GM21390 (cell line): ENCODE data around the gene INAVA.

Source experiments
- ATAC-seq: cut with Tn5 transposase; IDR thresholded peaks from one replicate; pipeline ENCODE4 v1.9.1; 2021; ENCODE audit not compliant: unreplicated experiment

INAVA gene

GRCh38 chr1:200894712-200895442 lies at the start of gene INAVA:
Gene INAVA (plus strand): TSS chr1:200894900. CDS start chr1:200898401, 3,501 bp downstream.
- no peak for ATAC-seq

- ATAC-seq, result no peak
These were observed 49.3 kb upstream of the INAVA start for GRCh38 chr1:200845360-200845759.

- ATAC-seq, result no peak
These were observed 48.3 kb upstream of the INAVA start for GRCh38 chr1:200846398-200846797.

- ATAC-seq, result no peak
These were observed 45.3 kb upstream of the INAVA start for GRCh38 chr1:200849430-200849829.

- ATAC-seq, result no peak
These were observed 44.1 kb upstream of the INAVA start for GRCh38 chr1:200850554-200850953.

GRCh38 chr1:200856716-200857357 lies 37.9 kb upstream of the INAVA start:
- no peak for ATAC-seq

GRCh38 chr1:200857804-200858203 lies 36.9 kb upstream of the INAVA start:
- ATAC-seq, result no peak

GRCh38 chr1:200861937-200862647 lies 32.6 kb upstream of the INAVA start:
- no peak for ATAC-seq

- no peak for ATAC-seq
These were observed 31.8 kb upstream of the INAVA start for GRCh38 chr1:200862713-200863415.

GRCh38 chr1:200866116-200866515 lies 28.6 kb upstream of the INAVA start:
- ATAC-seq, result no peak

GRCh38 chr1:200866521-200866920 lies 28.2 kb upstream of the INAVA start:
- peak; percentile 88 for ATAC-seq

GRCh38 chr1:200867018-200867811 lies 27.5 kb upstream of the INAVA start:
- no peak for ATAC-seq

GRCh38 chr1:200869376-200869752 lies 25.3 kb upstream of the INAVA start:
- ATAC-seq, result no peak

- ATAC-seq, result peak; percentile 55
These were observed 24.8 kb upstream of the INAVA start for GRCh38 chr1:200869753-200870391.

GRCh38 chr1:200872446-200873115 lies 22.1 kb upstream of the INAVA start, which contains the start of gene GPR25:
Gene GPR25 (plus strand): TSS chr1:200872981. CDS start chr1:200873038, 57 bp downstream.
- ATAC-seq, result no peak

- ATAC-seq, result no peak
These were observed 21.5 kb upstream of the INAVA start for GRCh38 chr1:200873116-200873670.

GRCh38 chr1:200873671-200874397 lies 20.9 kb upstream of the INAVA start:
- no peak for ATAC-seq

- ATAC-seq, result no peak
These were observed 20.0 kb upstream of the INAVA start for GRCh38 chr1:200874694-200875093.
